ENCODE measurements around the gene KLRB1.
"Not testable (repeated sequence)": the region's sequence is repeated elsewhere in the genome, so short reads cannot be mapped to it uniquely, and the experiment has no call there.

KLRB1 gene

GRCh38 chr12:9619411-9620179, 11.9 kb upstream of the KLRB1 start:
- DNase-seq = no peak

- not testable (repeated sequence) for DNase-seq
Measured at GRCh38 chr12:9618906-9619305, 11.2 kb upstream of the KLRB1 start.

- DNase-seq = no peak
Measured at GRCh38 chr12:9617124-9617523, 9.4 kb upstream of the KLRB1 start.

- DNase-seq = no peak
Measured at GRCh38 chr12:9615420-9616136, 7.9 kb upstream of the KLRB1 start.

- DNase-seq = not testable (repeated sequence)
Measured at GRCh38 chr12:9610606-9611005, 2.9 kb upstream of the KLRB1 start.

DNA sequence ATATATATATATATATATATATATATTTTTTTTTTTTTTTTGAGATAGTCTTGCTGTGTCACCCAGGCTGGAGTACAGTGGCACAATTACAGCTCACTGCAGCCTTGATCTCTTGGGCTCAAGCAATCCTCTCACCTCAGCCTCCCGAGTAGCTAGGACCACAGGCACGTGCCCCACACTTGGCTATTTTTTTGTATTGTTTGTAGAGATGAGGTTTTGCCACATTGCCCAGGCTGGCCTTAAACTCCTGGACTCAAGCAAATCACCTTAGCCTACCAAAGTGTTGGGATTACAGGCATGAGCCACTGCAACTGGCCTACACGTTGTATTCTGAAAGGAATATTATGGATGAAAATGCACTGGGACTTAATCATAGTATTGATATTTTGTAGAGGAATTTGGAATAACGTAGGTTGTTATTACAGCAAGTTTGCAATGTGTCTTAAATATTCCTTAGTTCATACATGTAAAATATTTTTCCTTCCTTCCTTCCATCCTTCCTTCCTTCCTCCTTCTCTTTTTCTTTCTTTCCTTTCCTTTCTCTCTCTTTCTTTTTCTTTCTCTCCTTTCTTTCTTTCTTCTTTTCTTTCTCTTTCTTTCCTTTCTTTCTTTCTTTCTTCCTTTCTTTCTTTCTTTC, 862 bp downstream of the KLRB1 start:
- DNase-seq = no peak

GRCh38 chr12:9606247-9606646, 1.5 kb downstream of the KLRB1 start:
- no peak for DNase-seq

- no peak for DNase-seq
Measured at GRCh38 chr12:9605483-9605882, 2.2 kb downstream of the KLRB1 start.

DNA sequence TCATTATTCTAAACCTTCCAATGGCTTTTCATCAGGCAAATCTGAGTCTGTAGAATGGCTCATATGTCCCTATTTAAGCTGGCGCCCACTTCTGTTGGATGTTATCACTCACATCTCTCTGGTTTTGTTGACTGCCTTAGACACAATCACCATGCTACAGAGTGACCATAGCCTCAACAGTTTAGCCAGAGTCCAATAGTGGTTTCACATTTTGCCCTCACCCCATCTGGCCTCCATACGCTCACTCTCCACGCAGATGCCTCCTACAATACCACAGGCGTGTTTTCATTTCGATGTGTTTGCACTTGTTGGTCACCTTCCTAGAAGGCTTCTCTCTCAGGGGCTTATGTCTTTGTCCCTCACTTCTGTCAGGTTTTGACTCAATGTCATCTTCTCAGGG, 3.4 kb downstream of the KLRB1 start:
- DNase-seq = no peak

DNA sequence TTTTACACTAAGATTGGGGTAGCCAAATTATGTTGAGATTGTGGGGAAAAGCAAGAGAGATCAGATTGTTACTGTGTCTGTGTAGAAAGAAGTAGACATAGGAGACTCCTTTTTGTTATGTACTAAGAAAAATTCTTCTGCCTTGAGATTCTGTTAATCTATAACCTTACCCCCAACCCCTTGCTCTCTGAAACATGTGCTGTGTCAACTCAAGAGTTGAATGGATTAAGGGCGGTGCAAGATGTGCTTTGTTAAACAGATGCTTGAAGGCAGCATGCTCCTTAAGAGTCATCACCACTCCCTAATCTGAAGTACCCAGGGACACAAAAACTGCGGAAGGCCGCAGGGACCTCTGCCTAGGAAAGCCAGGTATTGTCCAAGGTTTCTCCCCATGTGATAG, 7.3 kb downstream of the KLRB1 start:
- not testable (repeated sequence) for DNase-seq

DNA sequence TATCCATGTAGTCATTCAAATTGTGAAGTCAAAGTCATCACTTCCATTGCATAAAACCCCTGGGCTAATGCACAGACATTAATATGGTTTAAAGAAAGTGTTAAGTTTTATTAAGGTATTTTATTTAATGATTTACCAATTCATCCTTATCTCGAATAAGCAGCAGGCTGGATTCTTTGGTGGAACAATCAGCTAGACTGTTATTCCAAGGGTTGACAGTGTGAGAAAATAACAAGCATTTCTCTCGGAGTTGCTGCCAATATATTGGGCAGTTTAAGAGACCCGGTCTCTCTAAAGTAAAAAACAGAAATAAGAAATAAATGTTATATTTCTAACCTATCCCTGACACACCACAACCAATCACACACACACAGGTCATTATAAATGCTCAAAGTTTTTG, 9.4 kb downstream of the KLRB1 start:
- no peak for DNase-seq

DNA sequence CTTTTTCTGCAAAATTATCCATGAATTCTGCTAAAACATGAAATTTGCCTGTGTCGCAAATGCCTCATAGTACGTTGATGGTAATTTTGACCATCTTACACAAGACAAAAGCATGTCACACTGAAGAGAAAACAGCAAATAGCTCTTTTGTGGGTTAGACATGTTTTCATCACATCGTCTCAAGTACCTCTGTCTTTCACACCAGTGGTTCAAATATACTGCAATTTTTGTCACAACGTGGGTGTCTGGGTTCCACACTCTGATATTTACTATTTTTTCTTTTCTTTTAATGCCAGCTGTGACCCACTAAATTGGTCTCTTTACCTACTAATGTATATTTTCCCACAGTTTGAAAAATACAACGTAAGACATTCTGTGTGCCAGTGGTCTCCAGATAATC, 10.4 kb downstream of the KLRB1 start:
- no peak for DNase-seq

DNA sequence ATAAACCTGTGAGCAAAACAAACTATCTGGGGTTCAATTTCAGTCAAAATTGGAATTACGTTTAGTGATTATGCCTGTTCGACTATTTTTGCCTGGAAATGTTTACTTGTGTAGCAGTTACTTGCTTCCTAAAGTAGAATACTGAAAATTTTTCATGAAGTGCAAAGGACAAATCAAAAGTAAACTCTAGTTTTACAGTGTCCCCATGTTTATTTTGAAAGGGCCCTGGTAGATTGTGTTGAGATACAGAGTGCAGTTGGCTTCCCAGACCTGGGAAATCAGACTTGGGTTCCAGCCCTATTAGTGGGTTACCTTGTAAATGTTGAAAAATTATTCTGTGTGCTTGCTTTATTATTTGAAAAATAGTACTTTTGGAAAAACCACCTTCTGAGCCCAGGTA, 17.3 kb downstream of the KLRB1 start:
- DNase-seq = no peak

DNA sequence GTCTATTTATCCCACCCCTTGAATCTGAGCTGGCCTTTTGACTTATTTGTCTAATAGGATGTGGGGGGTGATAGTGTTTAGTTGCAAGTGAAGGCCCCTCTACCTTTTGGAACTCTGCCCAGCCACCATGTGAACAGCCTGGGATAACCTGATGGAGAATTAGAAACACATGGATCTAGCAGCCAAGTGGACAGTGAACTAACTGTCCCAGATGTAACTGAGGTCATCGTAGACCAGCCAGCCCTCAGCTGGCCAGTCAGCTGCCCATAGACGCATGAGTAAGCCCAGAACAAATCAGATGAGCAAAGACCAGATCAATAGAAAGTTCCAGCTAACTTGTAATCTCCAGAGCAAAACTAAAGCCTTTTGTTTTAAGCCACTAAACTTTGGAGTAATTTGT, 19.0 kb downstream of the KLRB1 start:
- DNase-seq = no peak

DNA sequence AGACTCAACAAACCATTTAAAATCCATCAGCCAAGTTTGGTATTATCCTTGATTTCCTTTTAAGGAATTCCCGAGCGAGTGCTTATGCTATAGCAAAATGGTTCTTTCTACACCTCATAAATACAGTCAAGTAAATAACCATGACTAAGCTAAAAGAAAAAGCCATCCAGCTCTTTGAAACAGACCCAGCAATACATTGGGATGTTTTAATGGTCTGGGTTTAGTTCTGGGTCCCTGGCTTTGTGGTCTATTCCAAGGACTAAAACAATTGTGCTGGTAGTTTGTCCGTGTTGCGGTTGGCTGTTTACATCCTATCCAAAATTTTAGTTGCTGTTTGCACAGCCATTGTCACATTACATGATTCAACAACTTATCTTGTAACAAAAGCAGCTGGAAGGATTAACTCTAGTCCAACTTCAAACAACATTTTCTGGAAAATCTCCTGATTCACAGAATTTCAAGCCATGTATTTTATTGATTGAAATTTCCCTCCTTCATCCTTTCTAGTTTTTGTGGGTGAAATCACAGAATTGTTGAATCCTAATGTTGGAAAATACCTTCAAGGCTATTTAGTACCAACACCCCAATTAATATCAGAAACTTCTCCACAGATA, 19.6 kb downstream of the KLRB1 start:
- no peak for DNase-seq

DNA sequence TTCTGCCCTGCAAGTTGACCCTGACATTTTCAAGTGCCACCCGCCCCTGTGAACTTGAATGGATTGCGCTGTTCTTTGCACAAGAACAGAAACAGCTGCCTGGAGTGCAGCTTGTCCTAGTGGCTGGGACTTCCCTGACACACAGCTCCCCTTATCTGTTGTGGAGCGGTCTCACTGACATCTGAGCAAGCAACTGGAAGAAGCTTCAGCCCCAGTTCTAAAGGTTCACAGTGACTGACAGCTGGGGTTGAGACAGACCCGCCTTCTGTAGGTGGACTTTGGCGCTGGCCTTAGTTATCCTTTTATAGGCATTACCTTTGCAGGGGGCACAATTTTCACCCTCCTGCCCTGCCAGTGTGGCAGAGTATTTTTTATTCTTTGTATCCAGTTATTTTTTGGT, 30.0 kb downstream of the KLRB1 start:
- not testable (repeated sequence) for DNase-seq

DNA sequence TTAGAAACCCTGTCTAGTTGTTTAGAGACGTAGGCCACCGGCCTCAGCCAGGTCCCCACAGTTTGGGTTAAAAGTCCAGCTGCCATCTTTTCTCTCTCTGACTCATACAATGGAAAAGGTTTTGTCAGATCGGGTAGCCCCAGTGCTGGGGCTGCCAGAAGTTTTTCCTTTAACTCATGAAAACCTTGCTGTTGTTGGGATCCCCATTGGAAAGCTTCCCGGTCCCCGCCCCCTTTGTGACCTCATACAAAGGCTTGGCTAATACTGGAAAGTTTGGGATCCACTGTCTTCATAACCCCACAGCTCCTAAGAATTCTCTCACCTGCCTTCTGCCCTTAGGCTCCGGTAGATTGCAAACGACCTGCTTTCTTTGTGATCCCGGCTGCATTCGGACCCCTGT, 40.6 kb downstream of the KLRB1 start:
- not testable (repeated sequence) for DNase-seq

DNA sequence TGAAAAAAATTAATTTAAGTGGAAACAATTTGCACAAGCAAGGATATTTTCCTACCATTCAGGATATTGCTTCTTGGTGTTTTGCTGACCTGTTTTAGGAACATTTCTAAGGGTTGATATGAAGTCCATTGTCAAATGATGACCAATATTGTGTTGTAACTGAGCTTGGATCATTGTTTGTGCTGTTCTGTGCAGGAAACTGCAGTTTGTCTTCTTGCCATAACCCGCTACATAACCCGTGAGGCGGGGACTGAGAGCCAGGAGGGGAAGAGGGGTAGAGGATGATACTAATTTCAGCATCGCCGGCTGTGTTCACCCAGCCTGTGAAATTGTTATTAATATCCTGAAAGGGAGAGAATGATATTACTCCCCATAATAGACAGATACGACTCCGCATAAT, 41.6 kb downstream of the KLRB1 start:
- not testable (repeated sequence) for DNase-seq

GRCh38 chr12:9564418-9564817, 43.3 kb downstream of the KLRB1 start:
- not testable (repeated sequence) for DNase-seq

DNA sequence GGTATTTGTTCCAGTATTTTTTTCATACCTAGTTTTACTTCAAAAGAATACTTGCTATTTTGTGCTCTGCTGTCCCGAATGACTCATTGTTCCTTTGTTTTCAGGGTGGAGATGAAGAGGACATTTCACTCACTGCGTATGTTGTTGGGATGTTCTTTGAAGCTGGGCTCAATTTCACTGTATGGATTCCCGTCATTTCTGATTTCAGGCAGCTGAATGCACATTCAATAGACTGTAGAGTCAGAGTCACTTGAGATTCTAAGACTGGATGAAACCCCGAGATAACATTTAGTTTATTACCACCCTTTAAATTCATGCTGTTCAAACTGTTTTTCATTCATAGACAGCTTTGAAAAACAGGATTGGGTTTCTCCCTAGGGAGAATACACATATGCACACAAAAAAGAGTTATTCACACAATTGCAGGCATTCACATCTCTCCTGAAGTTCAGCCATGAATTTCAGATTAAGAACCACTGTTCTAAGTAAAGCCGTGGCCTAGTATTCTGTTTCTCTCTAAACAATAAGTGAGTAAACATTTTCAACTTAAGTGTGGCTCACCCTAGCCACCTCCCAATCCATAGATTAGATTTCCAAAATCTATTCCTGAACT, 44.8 kb downstream of the KLRB1 start:
- DNase-seq = not testable (repeated sequence)

GRCh38 chr12:9545489-9545888, 62.2 kb downstream of the KLRB1 start:
- DNase-seq = not testable (repeated sequence)

Measured in SHP77 treated with DMSO at 0.1 percent for 48 hours (cell line).